HepG2 (cell line): ENCODE measurements around the gene TRA2B. TPM values are rescaled to one million over a fixed set of nuclear protein-coding genes. Genes with fewer than 3 reads are reported as not detected.
A peak's percentile ranks its signal among the peaks of the same experiment; 100 is the strongest.

ENCODE experiments used
- ATAC-seq: fragments of 200-7000 bp; cut with Tn5 transposase; 3 replicates; pipeline ENCODE4 v1.9.1; 2020; ENCODE audit warnings: mild to moderate bottlenecking, moderate library complexity
- BruUV-seq: library from RNA; stranded (reverse); fragments of 400-500 nt; replicated peaks from 2 replicates; lab custom pipeline; 2021; lab: Mats Ljungman, UMichigan
- CTCF ChIA-PET: fragments of 300-600 bp; formaldehyde crosslinking; extraction: SDS; loops from one replicate; lab custom pipeline; 2021; ENCODE audit warnings: low total read pairs, inconsistent platforms, low intra/inter-chr PET ratio; lab: Yijun Ruan, JAX
- POLR2A ChIA-PET: fragments of 350-600 bp; sonication (Branson Sonifier 250); formaldehyde crosslinking; loops from one replicate; lab custom pipeline; 2020; ENCODE audit warnings: antibody characterized with exemption, inconsistent platforms; lab: Yijun Ruan, JAX
- DNase-seq: peaks from one replicate; pipeline ENCODE4 v3.0.0-alpha.2; 2015; ENCODE audit warnings: low spot score
- FAIRE-seq: peaks from 3 replicates; lab custom pipeline; 2011; peaks lifted over from hg19 to GRCh38; lab: Jason Lieb, UNC
- H2AFZ ChIP-seq: one replicate; pipeline ENCODE4 v1.6.1; 2011; ENCODE audit warnings: low read length, inconsistent platforms
- H3K27ac ChIP-seq: fragments of 300-600 bp; 3 replicates; pipeline ENCODE4 v1.8.0; 2011; ENCODE audit warnings: mixed run types, mild to moderate bottlenecking, mixed read lengths, low read length, inconsistent platforms; ENCODE audit not compliant: insufficient read depth; ENCODE audit errors: extremely low read length
- H3K27me3 ChIP-seq, 2 experiments: fragments of 200-600 bp in 1 of 2; 2 replicates in 1 of 2; 3 replicates in 1 of 2; pipeline versions ENCODE4 v1.6.0 to v1.8.0; 2011; ENCODE audit warnings: low read length in 2 of 2, mild to moderate bottlenecking in 2 of 2, moderate library complexity in 2 of 2, inconsistent platforms in 1 of 2; ENCODE audit not compliant: insufficient read depth in 2 of 2, control insufficient read depth in 1 of 2
- H3K36me3 ChIP-seq, 2 experiments: fragments of 200-600 bp in 1 of 2; replicated peaks in 1 of 2; 2 replicates in 1 of 2; 3 replicates in 1 of 2; pipeline versions ENCODE4 v1.5.1 to v1.8.0; 2011; ENCODE audit warnings: low read length in 2 of 2, inconsistent platforms in 1 of 2; ENCODE audit not compliant: insufficient read depth in 2 of 2, control insufficient read depth in 1 of 2
- H3K4me1 ChIP-seq: 2 replicates; pipeline ENCODE4 v1.5.1; 2012; ENCODE audit warnings: low read length, inconsistent platforms; ENCODE audit not compliant: insufficient read depth
- H3K4me2 ChIP-seq: 2 replicates; pipeline ENCODE4 v1.6.0; 2011; ENCODE audit warnings: low read depth, low read length, inconsistent platforms
- H3K4me3 ChIP-seq, 3 experiments: fragments of 200-600 bp in 1 of 3; sonication (generic), shearing (Covaris generic) in 1 of 3; replicated peaks in 1 of 3; 2 replicates each; pipeline ENCODE4 v1.5.1; 2011 to 2016; ENCODE audit warnings: low read length in 3 of 3, inconsistent platforms in 2 of 3, low read depth in 2 of 3, mild to moderate bottlenecking in 2 of 3, control low read depth in 1 of 3, mixed read lengths in 1 of 3; ENCODE audit not compliant: insufficient read depth in 1 of 3
- H3K79me2 ChIP-seq: one replicate; pipeline ENCODE4 v1.6.1; 2011; ENCODE audit warnings: low read length, inconsistent platforms; ENCODE audit not compliant: insufficient read depth
- H3K9ac ChIP-seq: 2 replicates; pipeline ENCODE4 v1.6.0; 2011; ENCODE audit warnings: mild to moderate bottlenecking, low read depth, low read length, inconsistent platforms; ENCODE audit not compliant: insufficient read depth
- H3K9me3 ChIP-seq: 2 replicates; pipeline ENCODE4 v1.5.1; 2012; ENCODE audit warnings: mild to moderate bottlenecking, low read length
- H4K20me1 ChIP-seq: 2 replicates; pipeline ENCODE4 v1.6.0; 2011; ENCODE audit warnings: inconsistent platforms, mild to moderate bottlenecking, low read length, moderate library complexity; ENCODE audit not compliant: insufficient read depth
- PAX8 ChIP-seq: sonication (generic); formaldehyde crosslinking; IDR thresholded peaks from 2 replicates; pipeline ENCODE4 v1.8.0; 2022; ENCODE audit warnings: mild to moderate bottlenecking, missing genetic modification reagents, borderline replicate concordance
- RAD51 ChIP-seq: fragments of 450-650 bp; IDR thresholded peaks from 2 replicates; pipeline ENCODE4 v1.6.1; 2016; ENCODE audit warnings: borderline replicate concordance
- ZBTB33 ChIP-seq: sonication (generic); formaldehyde crosslinking; IDR thresholded peaks from 2 replicates; pipeline ENCODE4 v1.4.0; 2020; ENCODE audit warnings: missing genetic modification reagents
- ZFX ChIP-seq: sonication (generic); formaldehyde crosslinking; IDR thresholded peaks from 2 replicates; pipeline ENCODE4 v1.4.0; 2020; ENCODE audit warnings: mild to moderate bottlenecking, low read depth, missing genetic modification reagents, moderate library complexity
- WGBS: methylation state at CpG from one replicate; pipeline ENCODE4 v1.1.6; 2017; ENCODE audit warnings: low lambda C conversion rate; 5-methylcytosine and 5-hydroxymethylcytosine counted together
- in situ Hi-C: cut with HindIII; loops from 2 replicates; pipeline ENCODE4 v1.10.0; 2017; ENCODE audit warnings: low pct_unique_long_range_greater_than_20kb; ENCODE audit not compliant: extremely low pct_ligation_motif_present
- intact Hi-C: fragments of 100-400 bp; cut with micrococcal nuclease; formaldehyde crosslinking; loops from one replicate; pipeline ENCODE4 v1.10.0; 2022; ENCODE audit not compliant: unreplicated experiment
- polyA plus RNA-seq, 8 experiments: library from polyadenylated mRNA; depleted of rRNA in 3 of 8; stranded (reverse) in 7 of 8; unstranded in 1 of 8; fragments of >200 nt; fragmentation: Illumina TruSeq in 4 of 8; extraction: Trizol in 4 of 8; gene quantifications; 2 replicates each; pipeline versions ENCODE4 v1.2.1 to v1.2.3, GENCODE V29; 2011 to 2016; ENCODE audit warnings: low read depth in 4 of 8, missing spikeins in 1 of 8, mixed read lengths in 1 of 8; ENCODE audit not compliant: insufficient read depth in 1 of 8
- total RNA-seq, 5 experiments: library from RNA; depleted of rRNA; stranded (reverse); fragments of >200 nt; fragmentation: Illumina TruSeq; extraction: Trizol; gene quantifications; 2 replicates each; pipeline ENCODE4 v1.2.3, GENCODE V29; 2016; ENCODE audit warnings: low read depth in 1 of 5
- TF ChIP-seq, protein P1 (sequence below): IDR thresholded peaks from 2 replicates; pipeline ENCODE4 v1.6.1; 2016; ENCODE audit warnings: mild to moderate bottlenecking
- TF ChIP-seq, protein P2 (sequence below), 2 experiments: sonication (generic) in 1 of 2; formaldehyde crosslinking in 1 of 2; IDR thresholded peaks; 2 replicates each; pipeline versions ENCODE4 v1.4.0 to v1.6.1; 2018 to 2020; ENCODE audit warnings: missing genetic modification reagents in 2 of 2, borderline replicate concordance in 1 of 2, low read depth in 1 of 2, mild to moderate bottlenecking in 1 of 2, missing biosample characterization in 1 of 2
- TF ChIP-seq, protein P3 (sequence below): conservative IDR thresholded peaks from 2 replicates; pipeline ENCODE4 v1.6.1; 2018; ENCODE audit warnings: missing genetic modification reagents
- TF ChIP-seq, protein P4 (sequence below): IDR thresholded peaks from 2 replicates; pipeline ENCODE4 v1.6.1; 2016
- TF ChIP-seq, protein P5 (sequence below): sonication (generic); formaldehyde crosslinking; IDR thresholded peaks from 2 replicates; pipeline ENCODE4 v1.4.0; 2020; ENCODE audit warnings: missing genetic modification reagents

The TRA2B gene
- total and polyA plus RNA-seq, 2 of the 13 experiments (the other 11 are each of a cell fraction or from before 2014, with no cell fraction given) = 105 to 241 TPM

- TF ChIP-seq, protein P1, sequence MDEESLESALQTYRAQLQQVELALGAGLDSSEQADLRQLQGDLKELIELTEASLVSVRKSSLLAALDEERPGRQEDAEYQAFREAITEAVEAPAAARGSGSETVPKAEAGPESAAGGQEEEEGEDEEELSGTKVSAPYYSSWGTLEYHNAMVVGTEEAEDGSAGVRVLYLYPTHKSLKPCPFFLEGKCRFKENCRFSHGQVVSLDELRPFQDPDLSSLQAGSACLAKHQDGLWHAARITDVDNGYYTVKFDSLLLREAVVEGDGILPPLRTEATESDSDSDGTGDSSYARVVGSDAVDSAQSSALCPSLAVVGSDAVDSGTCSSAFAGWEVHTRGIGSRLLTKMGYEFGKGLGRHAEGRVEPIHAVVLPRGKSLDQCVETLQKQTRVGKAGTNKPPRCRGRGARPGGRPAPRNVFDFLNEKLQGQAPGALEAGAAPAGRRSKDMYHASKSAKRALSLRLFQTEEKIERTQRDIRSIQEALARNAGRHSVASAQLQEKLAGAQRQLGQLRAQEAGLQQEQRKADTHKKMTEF (CRISPR knock-in tag) = peak; percentile 44; the same call in 1 of the 2 replicates
Observed at GRCh38 chr3:185960522-185961288, 22.9 kb upstream of the TRA2B start (continued).

DNA sequence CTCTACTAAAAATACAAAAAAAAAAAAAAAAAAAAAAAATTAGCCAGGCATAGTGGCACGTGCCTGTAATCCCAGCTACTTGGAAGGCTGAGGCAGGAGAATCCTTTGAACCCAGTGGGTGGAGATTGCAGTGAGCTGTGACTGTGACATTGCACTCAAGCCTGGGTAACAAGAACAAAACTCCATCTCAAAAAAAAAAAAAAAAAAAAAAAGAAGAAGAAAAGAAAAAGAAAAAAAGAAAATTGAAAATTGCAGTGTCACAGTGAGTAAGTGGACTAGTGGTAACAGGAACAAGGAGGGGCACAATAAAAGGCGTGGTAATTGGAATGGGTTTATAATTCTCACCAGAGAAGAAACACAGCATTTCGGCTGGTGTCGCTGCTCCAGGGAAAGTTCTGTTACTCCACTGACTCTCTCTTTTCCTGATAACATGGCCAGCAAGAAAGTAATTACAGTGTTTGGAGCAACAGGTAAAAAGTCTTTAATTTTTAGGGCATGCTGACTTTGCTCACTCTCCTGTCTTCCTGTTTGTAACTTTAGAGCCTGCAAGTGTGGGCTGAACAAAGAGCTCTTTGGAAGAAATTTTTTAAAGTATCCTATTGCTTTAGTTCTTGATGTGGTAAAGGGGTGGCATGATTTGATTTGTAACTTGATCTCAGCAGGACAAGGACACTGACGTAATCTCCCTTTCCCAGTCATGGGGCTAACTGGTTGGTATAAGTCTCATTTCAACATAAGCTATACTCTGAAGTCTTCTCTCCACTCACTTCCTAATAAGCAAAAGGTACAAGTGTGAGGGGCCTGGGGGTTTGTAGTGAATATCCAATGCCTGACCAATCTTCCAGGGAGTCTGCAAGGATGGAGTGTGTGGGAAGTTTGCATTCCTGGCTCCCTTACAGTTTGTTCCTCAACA, 22.1 kb upstream of the TRA2B start:
- Histone ChIP-seq H3K27me3 (no peaks in the 10 kb centered on the region), H3K79me2 (peaks cover 4% of the 10 kb centered on the region), H3K9ac (peak overlapping the region; percentile 75), H3K4me3 (peak overlapping the region; percentile 14 to 56 (median 53)), H3K4me1 (peaks cover 62% of the 10 kb centered on the region), H2AFZ (no peak overlapping the region), H3K4me2 (peak overlapping the region; percentile 82), H3K9me3 (no peaks in the 10 kb centered on the region), H4K20me1 (no peaks in the 10 kb centered on the region), H3K27ac (peak overlapping the region; percentile 95), H3K36me3 (no peaks in the 10 kb centered on the region)
- in situ Hi-C loops = no loop called here
- FAIRE-seq (peak; percentile 70), ATAC-seq (peak; percentile 74), DNase-seq (peak; percentile 88)
- TSS peak; percentile 95 for BruUV-seq
- POLR2A ChIA-PET = interaction anchor here (0.8 to 4.3 kb wide), 5 partner anchors 9 to 137 kb away, joined by 3 to 28 read pairs (median 15); partner anchors contain the start of gene TRA2B
- intact Hi-C loops = loop anchor here (1.0 kb wide), 1 partner anchor 13 kb away; no protein-coding TSS in a partner anchor
- 5% methylated on average over 5 of the region's 5 CpGs for WGBS
- CTCF ChIA-PET = no interaction called here
- TF ChIP-seq, protein P2, sequence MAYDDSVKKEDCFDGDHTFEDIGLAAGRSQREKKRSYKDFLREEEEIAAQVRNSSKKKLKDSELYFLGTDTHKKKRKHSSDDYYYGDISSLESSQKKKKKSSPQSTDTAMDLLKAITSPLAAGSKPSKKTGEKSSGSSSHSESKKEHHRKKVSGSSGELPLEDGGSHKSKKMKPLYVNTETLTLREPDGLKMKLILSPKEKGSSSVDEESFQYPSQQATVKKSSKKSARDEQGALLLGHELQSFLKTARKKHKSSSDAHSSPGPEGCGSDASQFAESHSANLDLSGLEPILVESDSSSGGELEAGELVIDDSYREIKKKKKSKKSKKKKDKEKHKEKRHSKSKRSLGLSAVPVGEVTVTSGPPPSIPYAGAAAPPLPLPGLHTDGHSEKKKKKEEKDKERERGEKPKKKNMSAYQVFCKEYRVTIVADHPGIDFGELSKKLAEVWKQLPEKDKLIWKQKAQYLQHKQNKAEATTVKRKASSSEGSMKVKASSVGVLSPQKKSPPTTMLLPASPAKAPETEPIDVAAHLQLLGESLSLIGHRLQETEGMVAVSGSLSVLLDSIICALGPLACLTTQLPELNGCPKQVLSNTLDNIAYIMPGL (CRISPR knock-in tag; IDR thresholded peaks at IDR 0.05; ENCODE audit: borderline replicate concordance in 1 of 2, low read depth in 1 of 2) = no peak
- TF ChIP-seq, protein P3, sequence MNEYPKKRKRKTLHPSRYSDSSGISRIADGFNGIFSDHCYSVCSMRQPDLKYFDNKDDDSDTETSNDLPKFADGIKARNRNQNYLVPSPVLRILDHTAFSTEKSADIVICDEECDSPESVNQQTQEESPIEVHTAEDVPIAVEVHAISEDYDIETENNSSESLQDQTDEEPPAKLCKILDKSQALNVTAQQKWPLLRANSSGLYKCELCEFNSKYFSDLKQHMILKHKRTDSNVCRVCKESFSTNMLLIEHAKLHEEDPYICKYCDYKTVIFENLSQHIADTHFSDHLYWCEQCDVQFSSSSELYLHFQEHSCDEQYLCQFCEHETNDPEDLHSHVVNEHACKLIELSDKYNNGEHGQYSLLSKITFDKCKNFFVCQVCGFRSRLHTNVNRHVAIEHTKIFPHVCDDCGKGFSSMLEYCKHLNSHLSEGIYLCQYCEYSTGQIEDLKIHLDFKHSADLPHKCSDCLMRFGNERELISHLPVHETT (CRISPR knock-in tag) = no peak
- TF ChIP-seq PAX8 (CRISPR knock-in tag) (no peak), ZBTB33 (CRISPR knock-in tag) (no peak), RAD51 (no peak), ZFX (CRISPR knock-in tag) (no peak)
- TF ChIP-seq, protein P4, sequence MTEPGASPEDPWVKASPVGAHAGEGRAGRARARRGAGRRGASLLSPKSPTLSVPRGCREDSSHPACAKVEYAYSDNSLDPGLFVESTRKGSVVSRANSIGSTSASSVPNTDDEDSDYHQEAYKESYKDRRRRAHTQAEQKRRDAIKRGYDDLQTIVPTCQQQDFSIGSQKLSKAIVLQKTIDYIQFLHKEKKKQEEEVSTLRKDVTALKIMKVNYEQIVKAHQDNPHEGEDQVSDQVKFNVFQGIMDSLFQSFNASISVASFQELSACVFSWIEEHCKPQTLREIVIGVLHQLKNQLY (CRISPR knock-in tag) = no peak
- TF ChIP-seq, protein P5, sequence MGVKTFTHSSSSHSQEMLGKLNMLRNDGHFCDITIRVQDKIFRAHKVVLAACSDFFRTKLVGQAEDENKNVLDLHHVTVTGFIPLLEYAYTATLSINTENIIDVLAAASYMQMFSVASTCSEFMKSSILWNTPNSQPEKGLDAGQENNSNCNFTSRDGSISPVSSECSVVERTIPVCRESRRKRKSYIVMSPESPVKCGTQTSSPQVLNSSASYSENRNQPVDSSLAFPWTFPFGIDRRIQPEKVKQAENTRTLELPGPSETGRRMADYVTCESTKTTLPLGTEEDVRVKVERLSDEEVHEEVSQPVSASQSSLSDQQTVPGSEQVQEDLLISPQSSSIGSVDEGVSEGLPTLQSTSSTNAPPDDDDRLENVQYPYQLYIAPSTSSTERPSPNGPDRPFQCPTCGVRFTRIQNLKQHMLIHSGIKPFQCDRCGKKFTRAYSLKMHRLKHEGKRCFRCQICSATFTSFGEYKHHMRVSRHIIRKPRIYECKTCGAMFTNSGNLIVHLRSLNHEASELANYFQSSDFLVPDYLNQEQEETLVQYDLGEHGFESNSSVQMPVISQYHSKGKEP (CRISPR knock-in tag) = no peak
